DMS53 treated with DMSO at 0.1 percent for 48 hours (cell line): ENCODE measurements around the gene SIK3.

ENCODE experiments used
- DNase-seq: peaks from one replicate; lab custom pipeline; 2025; ENCODE audit not compliant: unreplicated experiment; lab: John Stamatoyannopoulos, UW

SIK3 gene

DNA sequence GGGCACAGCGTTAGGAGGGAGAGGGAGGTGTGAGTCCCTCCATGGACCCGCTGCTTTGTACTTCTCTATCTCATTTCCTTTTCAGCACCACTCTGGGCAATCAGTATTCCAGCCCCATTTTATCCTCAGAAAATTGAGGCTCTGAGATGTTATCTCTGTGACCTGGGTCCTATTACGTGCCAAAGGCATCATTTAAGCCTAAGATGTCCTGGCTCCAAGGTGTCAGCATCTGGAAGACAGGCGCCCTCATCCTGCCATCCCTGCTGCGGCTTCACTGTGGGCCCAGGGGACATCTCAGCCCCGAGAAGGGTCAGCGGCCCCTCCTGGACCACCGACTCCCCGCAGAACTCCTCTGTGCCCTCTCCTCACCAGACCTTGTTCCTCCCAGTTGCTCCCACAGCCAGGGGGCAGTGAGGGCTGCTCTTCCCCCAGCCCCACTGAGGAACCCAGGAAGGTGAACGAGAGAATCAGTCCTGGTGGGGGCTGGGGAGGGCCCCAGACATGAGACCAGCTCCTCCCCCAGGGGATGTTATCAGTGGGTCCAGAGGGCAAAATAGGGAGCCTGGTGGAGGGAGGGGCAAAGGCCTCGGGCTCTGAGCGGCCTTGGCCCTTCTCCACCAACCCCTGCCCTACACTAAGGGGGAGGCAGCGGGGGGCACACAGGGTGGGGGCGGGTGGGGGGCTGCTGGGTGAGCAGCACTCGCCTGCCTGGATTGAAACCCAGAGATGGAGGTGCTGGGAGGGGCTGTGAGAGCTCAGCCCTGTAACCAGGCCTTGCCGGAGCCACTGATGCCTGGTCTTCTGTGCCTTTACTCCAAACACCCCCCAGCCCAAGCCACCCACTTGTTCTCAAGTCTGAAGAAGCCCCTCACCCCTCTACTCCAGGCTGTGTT lies 269.4 kb downstream of the SIK3 start:
- DNase-seq = no peak

- no peak for DNase-seq
These were observed 270.8 kb downstream of the SIK3 start for GRCh38 chr11:116827461-116827860.

- no peak for DNase-seq
These were observed 271.3 kb downstream of the SIK3 start for GRCh38 chr11:116826751-116827431.

DNA sequence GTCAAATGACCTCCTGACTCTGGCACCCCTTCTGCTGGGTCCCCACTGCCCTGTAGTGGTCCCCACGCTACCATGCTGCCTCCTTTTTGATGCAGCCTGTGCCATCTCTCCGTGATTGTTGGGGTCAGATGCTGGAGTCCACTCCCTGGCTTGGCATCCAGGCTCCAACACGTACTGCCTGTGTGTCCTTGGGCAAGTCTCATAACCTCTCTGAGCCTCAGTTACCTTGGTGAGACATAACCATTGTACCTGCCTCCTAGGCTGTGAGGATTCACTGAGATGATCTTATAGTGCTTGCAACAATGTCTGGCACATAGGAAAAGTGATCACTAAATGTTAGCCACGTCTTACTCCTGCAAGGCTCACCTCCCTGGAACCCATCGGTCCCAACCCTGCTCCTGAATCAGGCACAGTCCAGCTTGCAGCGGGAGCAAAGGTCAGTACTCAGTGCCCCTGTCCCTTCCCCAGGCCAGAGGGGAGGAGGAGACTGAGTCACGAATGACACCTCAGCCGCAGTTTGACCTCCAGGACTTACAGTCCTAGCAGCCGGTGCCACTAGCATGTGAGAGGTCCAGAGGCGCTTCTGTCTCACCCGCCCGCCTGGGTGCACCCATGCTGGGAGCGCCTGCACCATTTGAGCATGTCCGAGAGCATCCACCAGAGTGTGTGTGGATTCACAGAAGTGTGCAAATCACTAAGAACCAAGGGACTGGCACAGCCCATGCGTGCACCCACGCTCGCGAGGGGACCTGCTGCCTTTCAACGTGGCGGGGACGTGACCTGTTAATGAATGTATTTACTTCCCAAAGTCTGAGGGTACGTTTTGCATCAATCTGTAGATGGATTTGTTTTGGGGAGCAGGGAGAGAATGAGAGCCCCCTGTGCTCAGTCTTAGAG lies 272.1 kb downstream of the SIK3 start:
- no peak for DNase-seq

GRCh38 chr11:116825434-116825833 lies 272.8 kb downstream of the SIK3 start:
- no peak for DNase-seq

- no peak for DNase-seq
These were observed 275.0 kb downstream of the SIK3 start, which contains the start of gene APOA4 for GRCh38 chr11:116823031-116823843. Gene APOA4 (minus strand): TSS chr11:116823304. CDS start chr11:116823191, 113 bp downstream.

DNA sequence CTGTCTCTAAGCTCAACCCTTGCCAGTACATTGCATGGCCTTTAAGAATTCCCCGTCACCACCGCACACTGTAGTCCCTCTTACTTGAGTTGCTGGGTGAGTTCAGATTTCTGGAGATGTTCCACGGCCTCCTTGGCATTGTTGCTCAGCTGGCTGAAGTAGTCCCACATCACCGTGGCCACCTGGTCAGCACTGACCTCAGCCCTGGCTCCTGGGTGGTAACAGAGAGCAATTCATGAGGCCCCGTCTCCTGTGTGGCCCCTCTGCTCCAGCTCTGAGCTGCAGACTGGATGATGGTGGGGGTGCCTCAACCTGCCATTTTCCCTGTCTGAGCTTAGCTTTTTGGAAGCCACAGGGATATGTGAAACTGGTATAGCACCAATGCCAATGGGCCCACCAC lies 275.7 kb downstream of the SIK3 start:
- no peak for DNase-seq

- DNase-seq = no peak
These were observed 276.9 kb downstream of the SIK3 start for GRCh38 chr11:116821050-116821918.

DNA sequence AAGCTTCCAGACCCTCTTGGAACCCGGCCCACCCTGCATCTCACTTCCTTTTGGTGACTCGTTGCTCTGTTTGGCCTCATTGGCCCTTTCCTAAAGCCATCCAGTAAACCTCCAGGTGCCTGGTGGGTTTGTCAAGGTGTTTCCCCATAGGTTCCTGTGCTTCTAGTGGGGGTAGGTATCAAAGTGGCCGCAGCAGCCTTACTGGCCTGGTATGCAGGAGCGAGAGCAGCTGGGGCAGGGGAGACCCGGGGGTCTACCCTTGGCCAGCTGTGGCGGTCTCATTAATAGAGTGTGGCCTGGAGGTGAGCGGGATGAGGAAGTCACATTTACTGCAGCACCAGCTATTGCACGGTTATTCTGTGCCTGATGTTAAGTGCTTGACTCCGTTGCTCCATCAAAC lies 279.2 kb downstream of the SIK3 start:
- DNase-seq = no peak

GRCh38 chr11:116814502-116814901 lies 283.7 kb downstream of the SIK3 start:
- no peak for DNase-seq

GRCh38 chr11:116813781-116814471 lies 284.3 kb downstream of the SIK3 start:
- DNase-seq = no peak

- no peak for DNase-seq
These were observed 285.1 kb downstream of the SIK3 start for GRCh38 chr11:116813170-116813569.

GRCh38 chr11:116812109-116812508 lies 286.1 kb downstream of the SIK3 start:
- no peak for DNase-seq

- no peak for DNase-seq
These were observed 287.0 kb downstream of the SIK3 start for GRCh38 chr11:116811194-116811593.

GRCh38 chr11:116808262-116809175 lies 289.7 kb downstream of the SIK3 start:
- no peak for DNase-seq

- no peak for DNase-seq
These were observed 290.5 kb downstream of the SIK3 start for GRCh38 chr11:116807601-116808261.

- DNase-seq = no peak
These were observed 294.2 kb downstream of the SIK3 start for GRCh38 chr11:116804001-116804400.
